ACHN (cell line): ENCODE data around the gene TMEM163.
"Not testable (repeated sequence)": the region's sequence is repeated elsewhere in the genome, so short reads cannot be mapped to it uniquely, and the experiment has no call there.

ENCODE experiments used
- DNase-seq: peaks from one replicate; pipeline ENCODE4 v3.0.0-alpha.2; 2015
- in situ Hi-C: cut with HindIII; loops from 2 replicates; pipeline ENCODE4 v1.10.0; 2017; ENCODE audit warnings: low sequenced_read_pairs, low pct_ligation_motif_present, low pct_unique_long_range_greater_than_20kb

The TMEM163 gene

DNA sequence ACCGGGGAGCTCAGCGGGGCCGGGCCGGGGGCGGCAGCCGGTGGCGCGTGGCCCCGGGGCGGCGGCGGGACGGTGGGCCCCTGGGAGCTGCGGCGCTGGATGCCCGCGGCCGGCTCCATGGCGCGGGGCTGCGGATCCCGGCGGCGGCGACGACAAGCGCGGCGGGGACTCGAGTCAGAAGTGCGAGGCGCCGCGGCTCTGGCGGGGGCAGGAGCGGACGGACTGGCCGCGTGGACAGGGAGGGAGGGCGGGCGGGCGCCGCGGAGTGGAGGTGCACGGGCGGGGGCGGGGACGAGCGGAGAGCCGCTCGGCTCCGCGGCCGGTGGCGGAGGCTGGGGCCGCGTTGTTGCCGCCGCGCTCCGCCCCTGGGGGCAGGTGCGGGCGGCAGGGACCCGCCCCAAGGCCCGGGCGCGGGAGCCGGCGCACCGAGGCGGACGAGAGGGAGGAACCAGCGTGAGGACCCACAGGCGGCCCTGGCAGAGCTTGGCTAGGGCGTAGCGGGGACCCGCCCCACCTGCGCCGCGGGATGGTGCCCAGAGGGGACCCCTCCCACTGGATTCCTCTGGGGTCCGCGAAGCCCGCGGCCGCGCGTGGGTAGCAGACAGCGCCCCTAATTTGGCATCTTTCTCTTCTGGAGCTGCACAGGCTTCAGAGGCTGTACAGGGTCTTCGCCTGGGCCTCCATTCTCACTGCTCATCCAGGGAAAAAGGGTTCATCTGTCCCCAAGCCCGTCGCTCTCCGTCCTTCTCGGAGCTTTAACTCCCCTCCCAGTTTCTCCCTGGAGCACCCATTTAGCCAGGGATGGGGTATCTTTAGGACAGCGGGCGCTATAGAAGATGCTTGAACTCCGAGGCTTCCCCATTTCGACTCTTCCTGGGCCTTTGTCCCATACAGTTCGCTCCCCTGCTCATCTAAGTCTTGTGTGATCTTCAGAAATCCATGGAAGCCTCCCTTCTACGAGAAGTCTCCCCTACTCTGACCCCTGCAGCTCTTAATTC is at the start of gene TMEM163:
Gene TMEM163 (minus strand): TSS at position 184 of the 998 bp plus-strand sequence.
- in situ Hi-C loops: no loop called here
- peak; percentile 55 for DNase-seq

DNA sequence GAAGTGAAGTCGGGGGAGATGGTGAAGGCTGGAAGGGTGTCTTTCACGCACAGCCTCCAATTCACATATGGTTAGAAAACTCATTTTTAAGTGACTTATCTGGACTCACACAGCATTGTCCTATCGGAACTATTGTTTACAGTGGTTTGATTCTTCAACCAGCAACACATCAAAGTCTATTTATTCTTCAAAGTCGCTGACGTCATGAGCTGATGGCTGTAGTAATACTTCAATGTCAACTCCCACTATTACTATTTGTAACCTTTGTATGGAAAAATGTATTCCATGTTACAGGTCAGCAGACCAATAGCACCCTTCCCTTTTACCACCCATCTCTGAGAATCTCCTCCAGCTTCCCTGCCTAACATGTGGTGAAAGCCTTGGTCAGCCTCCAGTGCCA is 47.8 kb upstream of the TMEM163 start:
- in situ Hi-C loops: no loop called here
- DNase-seq: no peak

DNA sequence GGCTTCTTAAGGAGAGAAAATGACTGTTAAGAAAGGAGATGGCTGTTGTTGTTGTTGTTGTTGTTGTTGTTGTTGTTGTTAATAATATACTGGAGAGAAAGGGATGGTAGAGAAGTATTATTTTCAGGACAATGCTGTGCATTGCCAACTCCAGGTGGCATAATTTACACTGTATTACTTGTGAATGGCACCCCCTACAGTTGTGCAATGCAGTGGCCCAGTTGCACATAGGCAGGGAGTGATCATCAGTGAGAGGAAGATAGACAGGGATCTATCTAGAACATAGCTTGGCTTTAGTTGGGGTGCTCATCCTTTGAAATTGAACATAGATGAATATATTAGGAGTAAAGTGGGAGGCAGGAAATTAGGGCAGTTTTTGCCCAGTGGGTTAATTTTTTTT is 47.2 kb upstream of the TMEM163 start:
- in situ Hi-C loops: no loop called here

DNA sequence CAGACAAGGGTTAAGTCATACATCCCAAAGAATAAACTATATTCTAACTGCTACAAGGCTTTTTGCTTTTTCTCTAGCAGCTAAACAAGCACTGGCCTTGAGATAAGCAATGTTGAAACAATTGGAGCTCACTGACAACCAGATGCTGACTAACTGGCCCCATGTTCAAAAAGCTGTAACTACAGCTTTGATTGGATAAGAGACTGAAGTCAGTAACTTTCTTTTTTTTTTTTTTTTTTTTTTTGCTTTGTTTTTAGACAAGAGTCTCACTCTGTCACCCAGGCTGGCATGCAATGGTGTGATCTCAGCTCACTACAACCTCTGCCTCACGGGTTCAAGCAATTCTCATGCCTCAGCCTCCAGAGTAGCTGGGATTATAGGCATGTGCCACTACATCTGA is 45.4 kb upstream of the TMEM163 start:
- in situ Hi-C loops: no loop called here
- no peak for DNase-seq

More for the DNA sequence above, 47.2 kb upstream of the TMEM163 start:
- no peak for DNase-seq

DNA sequence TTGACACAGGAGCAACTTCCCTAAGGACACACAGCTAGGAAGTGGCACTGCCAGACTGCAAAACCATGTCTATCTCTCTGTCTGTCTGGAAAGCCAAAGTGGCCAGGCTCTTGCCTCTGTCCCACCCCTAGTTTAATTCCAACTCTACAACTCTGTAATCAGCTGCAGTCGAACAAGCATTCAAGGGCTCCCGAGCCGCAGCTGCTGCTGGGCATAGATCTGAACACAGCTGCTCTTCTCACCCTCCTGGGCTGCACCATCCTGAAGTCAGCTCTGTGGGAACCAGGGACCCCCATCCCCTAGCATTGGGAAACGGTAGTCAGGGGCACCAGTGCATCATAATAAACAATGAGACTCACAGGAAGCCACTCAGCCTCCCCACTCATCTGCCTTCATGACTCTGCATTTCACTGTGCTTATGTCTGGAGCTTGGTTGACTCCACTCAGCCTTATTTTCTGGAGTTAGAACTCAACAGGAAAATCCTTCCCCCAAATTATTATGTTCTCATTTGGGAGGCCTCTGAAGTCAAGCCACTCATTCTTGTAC is 44.4 kb upstream of the TMEM163 start:
- in situ Hi-C loops: no loop called here
- no peak for DNase-seq

DNA sequence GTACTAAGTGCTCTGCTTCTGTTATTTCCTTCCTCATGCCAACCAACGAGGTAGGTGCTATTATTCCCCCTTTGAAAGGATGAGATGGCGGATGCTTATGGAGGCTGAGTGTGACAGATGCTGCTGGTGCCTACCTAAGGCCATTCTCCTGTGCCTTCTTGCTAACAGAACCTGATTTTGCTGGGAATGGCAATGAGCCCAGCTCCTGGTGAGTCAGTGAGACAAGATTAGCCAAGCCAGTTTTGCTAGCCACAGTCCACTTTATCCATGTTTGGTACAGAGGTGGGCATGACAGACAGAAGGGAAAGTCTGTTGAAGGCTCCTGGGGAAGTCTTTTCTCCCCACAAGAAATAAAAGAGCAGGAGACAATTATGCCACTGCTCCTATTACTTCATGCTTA is 43.7 kb upstream of the TMEM163 start:
- no peak for DNase-seq
- in situ Hi-C loops: no loop called here

DNA sequence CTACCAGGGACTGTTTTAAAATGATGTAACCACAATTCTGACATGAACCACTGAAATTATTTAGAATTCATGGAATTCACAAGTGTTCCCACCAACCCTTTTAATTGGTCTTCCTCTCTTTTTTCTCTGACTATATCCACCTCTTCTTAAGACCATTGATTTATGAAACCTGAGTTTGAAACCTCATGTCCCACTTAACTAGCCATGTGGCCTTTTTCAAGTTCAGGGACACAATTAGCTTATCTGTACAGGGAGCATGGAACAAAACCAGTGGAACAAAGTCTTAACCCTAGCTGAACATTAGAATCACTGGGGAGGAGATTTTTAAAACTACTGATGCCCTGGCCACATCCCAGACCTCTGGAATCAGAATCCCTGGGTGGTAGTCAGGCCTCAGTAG is 41.6 kb upstream of the TMEM163 start:
- no peak for DNase-seq
- in situ Hi-C loops: no loop called here

DNA sequence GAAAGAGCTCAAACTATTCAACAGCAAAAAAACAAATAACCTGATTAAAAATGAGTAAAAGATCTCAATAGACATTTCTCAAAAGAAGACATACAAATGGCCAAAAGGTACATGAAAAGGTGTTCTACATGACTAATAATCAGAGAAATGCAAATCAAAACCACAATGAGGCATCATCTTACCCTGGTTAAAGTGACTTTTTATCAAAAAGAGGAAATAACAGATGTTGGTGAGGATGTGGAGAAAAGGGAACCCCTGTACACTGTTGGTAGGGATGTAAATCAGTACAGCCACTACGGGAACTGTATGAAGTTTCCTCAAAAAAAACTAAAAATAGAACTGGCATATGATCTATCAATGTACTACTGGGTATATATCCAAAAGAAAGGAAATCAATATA is 39.8 kb upstream of the TMEM163 start:
- in situ Hi-C loops: no loop called here

DNA sequence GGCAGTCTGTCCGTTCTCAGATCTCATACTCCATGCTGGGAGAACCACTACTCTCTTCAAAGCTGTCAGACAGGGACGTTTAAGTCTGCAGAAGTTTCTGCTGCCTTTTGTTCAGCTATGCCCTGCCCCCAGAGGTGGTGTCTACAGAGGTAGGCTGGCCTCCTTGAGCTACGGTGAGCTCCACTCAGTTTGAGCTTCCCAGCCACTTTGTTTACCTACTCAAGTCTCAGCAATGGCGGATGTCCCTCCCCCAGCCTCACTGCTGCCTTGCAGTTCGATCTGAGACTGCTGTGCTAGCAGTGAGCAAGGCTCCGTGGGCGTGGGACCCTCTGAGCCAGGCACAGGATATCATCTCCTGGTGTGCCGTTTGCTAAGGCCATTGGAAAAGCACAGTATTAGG is 33.2 kb upstream of the TMEM163 start:
- in situ Hi-C loops, DNase-seq: not testable (repeated sequence)

More for the DNA sequence above, 39.8 kb upstream of the TMEM163 start:
- DNase-seq: no peak

DNA sequence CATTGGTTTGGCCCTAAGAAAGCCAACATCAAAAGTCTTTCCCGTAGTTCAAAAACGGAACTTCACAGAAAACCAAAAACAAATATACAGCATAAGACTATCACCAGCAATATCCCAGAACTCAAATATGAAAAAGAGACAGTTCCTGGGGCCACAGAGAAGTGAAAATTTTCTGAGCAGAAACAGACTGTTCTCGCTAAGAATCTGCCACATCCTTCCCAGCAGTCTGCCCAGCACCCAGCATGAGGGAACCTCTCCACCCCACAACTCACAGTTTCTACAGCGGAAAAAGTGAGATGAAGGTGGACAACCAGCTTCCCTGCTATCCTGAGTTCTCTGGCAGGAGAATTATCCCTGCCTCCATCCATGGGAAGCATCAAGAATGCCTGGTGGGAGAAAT is 26.7 kb upstream of the TMEM163 start:
- DNase-seq: no peak
- in situ Hi-C loops: no loop called here

DNA sequence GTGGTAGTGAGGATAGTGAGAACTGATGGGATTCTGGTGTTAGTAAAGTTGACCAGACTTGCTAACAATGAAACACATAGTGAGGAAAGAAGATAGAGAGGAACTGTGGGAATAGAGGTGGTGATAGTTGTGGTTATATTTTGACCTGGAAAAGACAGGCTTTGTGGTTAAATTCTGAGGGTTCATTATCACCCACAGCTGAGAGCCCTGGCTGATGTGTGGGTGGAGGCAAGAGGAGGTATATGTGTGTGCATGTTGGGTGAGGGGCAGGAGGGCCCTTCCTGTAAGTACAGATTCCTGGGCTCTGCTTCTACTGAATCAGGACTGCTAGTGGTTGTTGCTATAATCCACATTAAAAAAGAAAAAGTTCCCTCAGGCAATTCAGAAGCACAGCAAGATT is 26.2 kb upstream of the TMEM163 start:
- in situ Hi-C loops: no loop called here
- no peak for DNase-seq

DNA sequence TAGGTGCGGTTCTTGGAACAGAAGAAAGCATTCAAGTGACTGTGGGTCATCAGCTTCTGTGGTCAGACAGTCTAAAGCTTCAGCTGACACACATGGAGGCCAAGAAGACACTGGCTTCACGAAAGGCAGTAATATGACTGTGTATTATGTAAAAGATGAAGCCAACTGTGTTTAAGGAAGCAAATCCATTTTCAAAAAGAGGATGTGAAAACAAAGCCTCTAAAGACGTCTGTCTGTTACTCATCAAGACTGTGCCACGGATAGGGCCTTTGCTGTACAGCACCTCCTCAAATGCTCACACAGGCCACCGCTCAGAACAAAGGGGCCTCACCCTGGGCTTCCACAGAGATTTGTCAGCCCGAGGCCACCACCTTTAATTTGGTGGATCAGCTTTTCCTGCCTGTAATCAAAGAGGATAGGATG is 21.1 kb upstream of the TMEM163 start:
- in situ Hi-C loops: no loop called here
- DNase-seq: no peak

DNA sequence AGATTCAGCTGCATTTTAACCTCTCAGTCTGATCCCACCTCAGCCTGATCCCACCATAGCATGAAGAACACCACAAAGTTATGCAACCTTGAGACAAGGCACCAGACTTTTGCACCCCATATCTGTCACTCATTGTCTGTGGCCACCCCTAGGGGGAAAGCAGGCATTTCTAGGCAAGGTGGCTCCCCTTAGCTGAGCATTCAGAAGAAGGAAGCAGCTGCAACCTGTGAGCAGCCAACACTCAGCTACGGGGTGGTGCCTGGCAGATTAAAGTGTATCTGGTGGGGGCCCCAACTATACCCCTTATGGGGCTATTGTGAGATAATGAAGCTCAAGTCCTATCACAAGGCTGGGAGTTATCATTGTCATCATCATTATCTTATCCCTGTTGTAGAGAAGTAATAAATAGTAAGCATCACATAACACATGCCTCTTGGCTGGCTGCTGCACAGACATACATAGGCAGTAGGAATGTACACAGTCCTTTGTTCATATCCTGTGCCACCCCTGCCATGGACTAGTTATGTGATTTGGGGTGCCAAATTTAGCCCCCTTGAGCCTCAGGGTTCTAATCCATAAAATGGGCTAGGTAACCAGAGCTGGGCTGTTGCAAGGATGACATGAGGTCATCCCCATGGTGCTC is 20.6 kb upstream of the TMEM163 start:
- DNase-seq: no peak
- in situ Hi-C loops: no loop called here

DNA sequence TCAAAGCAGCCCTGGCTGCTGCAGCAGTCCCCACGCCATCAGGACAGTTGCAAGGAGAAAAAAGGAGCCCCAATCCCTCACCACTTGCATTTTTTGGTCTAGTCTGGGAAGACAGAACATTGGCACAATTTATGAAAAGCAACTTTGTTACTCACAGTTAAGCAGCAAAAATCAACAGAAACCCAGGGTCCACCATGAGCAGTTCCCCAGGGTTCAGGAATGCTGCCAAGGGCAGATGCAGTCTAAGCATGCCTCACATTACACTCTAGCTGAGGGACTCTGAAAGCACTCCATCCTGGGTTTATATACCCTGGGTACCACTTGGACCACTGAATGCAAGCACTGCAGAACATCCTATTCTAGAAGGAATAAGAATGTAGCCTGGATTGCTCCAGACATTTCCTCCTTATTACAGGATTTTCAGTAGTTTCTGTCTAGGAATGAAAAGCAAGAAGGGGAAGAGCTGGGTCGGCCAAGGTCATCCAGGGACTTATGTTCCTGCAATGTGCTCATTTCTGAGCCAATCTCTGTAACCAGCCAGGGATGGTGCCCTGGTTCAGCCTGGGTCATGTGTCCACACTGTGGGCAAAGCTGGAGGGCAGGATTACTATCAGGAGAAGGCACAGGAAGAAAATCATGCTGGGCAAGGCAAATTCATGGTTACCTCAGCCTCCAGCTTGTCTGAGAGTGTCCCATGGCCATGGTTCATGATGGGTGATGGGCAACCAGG is 19.5 kb upstream of the TMEM163 start:
- DNase-seq: no peak
- in situ Hi-C loops: no loop called here

DNA sequence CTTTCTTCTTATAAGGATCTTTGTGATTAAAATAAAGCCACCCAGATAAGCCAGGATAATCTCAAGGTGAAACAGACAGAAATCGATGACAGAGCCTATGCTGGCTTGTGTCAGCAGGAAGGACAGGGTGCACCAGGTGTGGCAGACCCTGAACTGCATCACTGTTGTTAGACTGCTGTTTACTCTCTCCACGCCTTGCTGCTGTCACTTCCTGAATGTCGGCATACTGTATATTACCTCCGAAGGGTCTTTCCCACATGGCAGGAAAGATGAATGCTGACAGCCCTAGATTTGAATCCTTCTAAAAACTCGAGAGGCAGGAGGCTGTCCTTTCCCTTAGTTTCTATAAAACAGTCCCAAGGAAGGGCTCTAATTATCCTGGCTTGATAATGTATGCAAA is 18.9 kb upstream of the TMEM163 start:
- no peak for DNase-seq

DNA sequence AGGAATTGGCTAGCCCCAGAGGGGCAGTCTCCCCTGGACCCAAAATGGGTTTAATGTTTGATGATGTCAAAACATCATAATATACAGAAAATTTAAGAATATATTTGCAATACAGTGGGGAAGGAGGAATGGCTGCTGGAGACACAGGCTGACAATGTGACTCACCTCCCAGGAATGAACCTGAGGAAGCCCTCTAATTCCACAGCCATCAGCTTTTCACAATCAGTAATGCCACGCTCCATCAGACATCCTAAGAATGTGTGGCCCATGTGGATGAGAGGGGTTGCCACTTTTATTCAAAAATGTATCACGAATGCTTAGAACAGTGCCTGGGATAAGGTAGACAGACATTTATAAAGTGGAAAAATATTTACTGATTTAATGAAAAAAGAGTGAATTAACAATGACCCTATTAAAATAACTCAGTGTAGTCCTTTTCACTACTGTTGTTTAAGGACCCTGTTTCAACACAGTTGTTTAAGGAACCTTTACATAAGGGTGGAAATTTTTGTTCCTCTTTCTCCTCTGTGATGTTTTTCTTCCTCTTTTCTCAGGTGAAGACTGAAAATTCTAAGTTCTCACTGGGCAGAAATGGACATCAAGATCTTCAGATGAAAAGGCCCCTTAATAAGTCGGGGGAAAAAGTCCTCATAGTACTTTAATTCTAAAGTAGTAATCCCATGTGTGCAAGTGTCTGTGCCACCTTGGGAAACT is 17.5 kb upstream of the TMEM163 start:
- in situ Hi-C loops: no loop called here
- DNase-seq: peak; percentile 89

More for the DNA sequence above, 18.9 kb upstream of the TMEM163 start:
- in situ Hi-C loops: no loop called here

DNA sequence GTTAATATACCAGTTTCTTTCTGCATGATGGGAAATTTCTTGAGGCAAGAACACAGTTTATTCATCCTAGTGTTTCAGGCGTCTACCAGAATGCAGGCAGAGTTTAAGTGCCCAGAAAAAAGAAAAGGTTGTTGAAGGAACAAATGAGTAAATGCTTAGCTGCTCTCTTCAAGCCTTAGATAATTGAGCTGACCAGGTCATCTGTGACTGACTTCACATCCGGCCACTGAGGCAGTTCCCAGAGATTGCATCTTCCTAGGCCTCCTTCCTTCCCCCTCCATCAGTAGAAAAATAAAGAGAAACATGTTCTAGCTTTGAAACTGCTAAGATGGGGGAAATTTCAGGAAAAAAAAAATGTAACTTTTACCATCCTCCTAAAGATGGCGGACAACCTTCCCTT is 9.4 kb upstream of the TMEM163 start:
- in situ Hi-C loops: no loop called here
- no peak for DNase-seq

DNA sequence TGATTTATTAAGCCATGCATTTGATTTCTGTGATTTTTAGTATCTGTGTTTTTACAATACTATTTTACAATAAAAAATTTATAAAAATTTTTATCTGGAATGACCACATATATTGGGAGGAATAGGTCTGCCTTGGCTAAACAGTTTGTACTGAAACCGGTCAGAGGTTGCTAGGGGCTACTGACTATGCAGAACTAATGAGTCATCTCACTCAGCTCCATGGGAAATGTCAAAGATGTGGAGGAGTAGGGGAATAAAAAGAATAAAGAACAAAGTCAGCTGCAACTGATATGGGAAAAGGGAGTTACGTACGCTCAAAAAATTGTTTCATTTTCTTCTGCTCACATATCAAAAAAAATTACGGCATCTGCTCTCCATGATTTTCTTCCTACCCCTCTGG is 8.6 kb upstream of the TMEM163 start:
- peak; percentile 71 for DNase-seq
- in situ Hi-C loops: no loop called here
